SK-N-SH (cell line): ENCODE measurements around the gene TBC1D2B. TPM values are rescaled to one million over a fixed set of nuclear protein-coding genes. Genes with fewer than 3 reads are reported as not detected.
"Not testable (repeated sequence)": the region's sequence is repeated elsewhere in the genome, so short reads cannot be mapped to it uniquely, and the experiment has no call there.

ENCODE experiments used
- CTCF ChIA-PET: fragments of 300-600, 350-600 bp; formaldehyde crosslinking; extraction: SDS; loops from one replicate; lab custom pipeline; 2021; lab: Yijun Ruan, JAX
- POLR2A ChIA-PET: fragments of 350-600 bp; sonication (Branson Sonifier 250); formaldehyde crosslinking; extraction: SDS; loops from one replicate; lab custom pipeline; 2020; ENCODE audit warnings: antibody characterized with exemption, inconsistent platforms; lab: Yijun Ruan, JAX
- DNase-seq: peaks from one replicate; pipeline ENCODE4 v3.0.0; 2012
- H2AFZ ChIP-seq: fragments of 200-600 bp; sonication (generic); 2 replicates; pipeline ENCODE4 v1.8.1; 2016; ENCODE audit warnings: antibody characterized with exemption, mild to moderate bottlenecking, low read depth
- H3F3A ChIP-seq: fragments of 200-600 bp; sonication (generic); replicated peaks from 2 replicates; pipeline ENCODE3; 2016; ENCODE audit warnings: antibody characterized with exemption, mild to moderate bottlenecking; ENCODE audit not compliant: insufficient read depth
- H3K27ac ChIP-seq, 2 experiments: fragments of 200-500 bp in 1 of 2; fragments of 200-600 bp in 1 of 2; sonication (Bioruptor generic) in 1 of 2; sonication (generic), shearing (Covaris generic) in 1 of 2; 2 replicates each; pipeline versions ENCODE4 v1.5.1 to v1.6.1; 2014 to 2016; ENCODE audit warnings: low read depth in 2 of 2, inconsistent platforms in 1 of 2, low read length in 1 of 2, mild to moderate bottlenecking in 1 of 2, mixed read lengths in 1 of 2
- H3K27me3 ChIP-seq: fragments of 200-600 bp; sonication (generic), shearing (Covaris generic); 2 replicates; pipeline ENCODE4 v1.6.1; 2016; ENCODE audit warnings: mixed run types; ENCODE audit not compliant: insufficient read depth
- H3K36me3 ChIP-seq, 2 experiments: fragments of 200-500 bp in 1 of 2; fragments of 200-600 bp in 1 of 2; sonication (Bioruptor generic) in 1 of 2; sonication (generic) in 1 of 2; replicated peaks in 1 of 2; 2 replicates each; pipeline versions ENCODE3 to v1.5.1; 2014 to 2016; ENCODE audit warnings: low read length in 1 of 2, mild to moderate bottlenecking in 1 of 2; ENCODE audit not compliant: insufficient read depth in 2 of 2, control insufficient read depth in 1 of 2
- H3K4me1 ChIP-seq, 2 experiments: fragments of 200-500 bp in 1 of 2; fragments of 200-600 bp in 1 of 2; sonication (Bioruptor generic) in 1 of 2; sonication (generic), shearing (Covaris generic) in 1 of 2; 2 replicates each; pipeline versions ENCODE4 v1.5.1 to v1.6.1; 2014 to 2016; ENCODE audit warnings: low read depth in 1 of 2, low read length in 1 of 2, mixed run types in 1 of 2; ENCODE audit not compliant: insufficient read depth in 2 of 2, control insufficient read depth in 1 of 2
- H3K4me2 ChIP-seq: fragments of 200-600 bp; sonication (generic), shearing (Covaris generic); 2 replicates; pipeline ENCODE4 v1.6.1; 2017; ENCODE audit warnings: mixed run types
- H3K4me3 ChIP-seq, 2 experiments: fragments of 200-500 bp in 1 of 2; fragments of 200-600 bp in 1 of 2; sonication (Bioruptor generic) in 1 of 2; sonication (generic), shearing (Covaris generic) in 1 of 2; 2 replicates each; pipeline versions ENCODE4 v1.5.1 to v1.8.1; 2014 to 2016; ENCODE audit warnings: low read depth in 2 of 2, inconsistent platforms in 1 of 2, low read length in 1 of 2, mild to moderate bottlenecking in 1 of 2, mixed read lengths in 1 of 2, moderate library complexity in 1 of 2
- H3K79me2 ChIP-seq: fragments of 200-600 bp; sonication (generic); 2 replicates; pipeline ENCODE4 v1.8.1; 2017; ENCODE audit warnings: mild to moderate bottlenecking; ENCODE audit not compliant: insufficient read depth
- H3K9ac ChIP-seq: fragments of 200-600 bp; sonication (generic); 2 replicates; pipeline ENCODE4 v1.6.1; 2017; ENCODE audit warnings: mixed run types
- H3K9me2 ChIP-seq: fragments of 200-600 bp; sonication (generic); 2 replicates; pipeline ENCODE4 v1.6.1; 2017; ENCODE audit warnings: mixed run types
- H3K9me3 ChIP-seq: fragments of 200-600 bp; sonication (generic); 2 replicates; pipeline ENCODE4 v1.6.1; 2017; ENCODE audit warnings: mixed run types, mild to moderate bottlenecking, moderate library complexity
- H4K20me1 ChIP-seq: fragments of 200-600 bp; sonication (generic); 2 replicates; pipeline ENCODE4 v1.6.1; 2017; ENCODE audit warnings: mild to moderate bottlenecking, mixed run types; ENCODE audit not compliant: insufficient read depth
- CHD2 ChIP-seq: fragments of 150-350 bp; IDR thresholded peaks from 2 replicates; pipeline ENCODE4 v1.6.1; 2018; ENCODE audit warnings: low read length; ENCODE audit not compliant: partially characterized antibody
- ELF1 ChIP-seq: IDR thresholded peaks from 2 replicates; pipeline ENCODE4 v1.4.0; 2012
- EP300 ChIP-seq, 2 experiments: IDR thresholded peaks; 2 replicates each; pipeline versions ENCODE4 v1.4.0 to v1.6.1; 2012; ENCODE audit warnings: borderline replicate concordance in 1 of 2, low read depth in 1 of 2, low read length in 1 of 2
- FOXM1 ChIP-seq: IDR thresholded peaks from 2 replicates; pipeline ENCODE4 v1.4.0; 2012; ENCODE audit warnings: low read depth, mild to moderate bottlenecking
- JUND ChIP-seq: IDR thresholded peaks from 2 replicates; pipeline ENCODE4 v1.4.0; 2012
- MEF2A ChIP-seq: IDR thresholded peaks from 2 replicates; pipeline ENCODE4 v1.4.0; 2012; ENCODE audit warnings: low read depth, borderline replicate concordance
- MXI1 ChIP-seq: IDR thresholded peaks from 2 replicates; pipeline ENCODE4 v1.6.1; 2012; ENCODE audit warnings: mild to moderate bottlenecking, low read depth, low read length, improper control_type of control experiment
- NRF1 ChIP-seq: IDR thresholded peaks from 2 replicates; pipeline ENCODE4 v1.6.1; 2012; ENCODE audit warnings: low read depth, mild to moderate bottlenecking, low read length
- RAD21 ChIP-seq: IDR thresholded peaks from 2 replicates; pipeline ENCODE4 v1.6.1; 2012; ENCODE audit warnings: mild to moderate bottlenecking, low read length
- RCOR1 ChIP-seq: fragments of 150-350 bp; IDR thresholded peaks from 2 replicates; pipeline ENCODE4 v1.6.1; 2017; ENCODE audit warnings: antibody characterized with exemption, low read length
- SIN3A ChIP-seq: IDR thresholded peaks from 2 replicates; pipeline ENCODE4 v1.6.1; 2012; ENCODE audit warnings: low read depth, mild to moderate bottlenecking, low read length, moderate library complexity, borderline replicate concordance
- SMC3 ChIP-seq: IDR thresholded peaks from 2 replicates; pipeline ENCODE4 v1.6.1; 2012; ENCODE audit warnings: low read depth, low read length, improper control_type of control experiment
- TEAD4 ChIP-seq: IDR thresholded peaks from 2 replicates; pipeline ENCODE4 v1.4.0; 2012; ENCODE audit warnings: mild to moderate bottlenecking, borderline replicate concordance; ENCODE audit not compliant: insufficient read depth
- WGBS: methylation state at CpG from one replicate; pipeline ENCODE4 v1.1.6; 2017; ENCODE audit warnings: low lambda C conversion rate; 5-methylcytosine and 5-hydroxymethylcytosine counted together
- polyA plus RNA-seq, 3 experiments: library from polyadenylated mRNA; depleted of rRNA; stranded (reverse); fragments of >200 nt; gene quantifications; 2 replicates each; pipeline ENCODE4 v1.2.3, GENCODE V29; 2012
- TF ChIP-seq, protein P1 (sequence below): fragments of 150-350 bp; IDR thresholded peaks from 2 replicates; pipeline ENCODE4 v1.6.1; 2016; ENCODE audit warnings: mild to moderate bottlenecking, low read depth, low read length
- TF ChIP-seq, protein P2 (sequence below): IDR thresholded peaks from 2 replicates; pipeline ENCODE4 v1.4.0; 2012; ENCODE audit warnings: low read depth, borderline replicate concordance
- TF ChIP-seq, protein P3 (sequence below): fragments of 200-600 bp; sonication (generic); IDR thresholded peaks from 2 replicates; pipeline ENCODE4 v1.6.1; 2017; ENCODE audit warnings: antibody characterized with exemption, mild to moderate bottlenecking, moderate library complexity

Gene TBC1D2B
- polyA plus RNA-seq, 1 of the 3 experiments (the other 2 are of a cell fraction) = 19.0 TPM

DNA sequence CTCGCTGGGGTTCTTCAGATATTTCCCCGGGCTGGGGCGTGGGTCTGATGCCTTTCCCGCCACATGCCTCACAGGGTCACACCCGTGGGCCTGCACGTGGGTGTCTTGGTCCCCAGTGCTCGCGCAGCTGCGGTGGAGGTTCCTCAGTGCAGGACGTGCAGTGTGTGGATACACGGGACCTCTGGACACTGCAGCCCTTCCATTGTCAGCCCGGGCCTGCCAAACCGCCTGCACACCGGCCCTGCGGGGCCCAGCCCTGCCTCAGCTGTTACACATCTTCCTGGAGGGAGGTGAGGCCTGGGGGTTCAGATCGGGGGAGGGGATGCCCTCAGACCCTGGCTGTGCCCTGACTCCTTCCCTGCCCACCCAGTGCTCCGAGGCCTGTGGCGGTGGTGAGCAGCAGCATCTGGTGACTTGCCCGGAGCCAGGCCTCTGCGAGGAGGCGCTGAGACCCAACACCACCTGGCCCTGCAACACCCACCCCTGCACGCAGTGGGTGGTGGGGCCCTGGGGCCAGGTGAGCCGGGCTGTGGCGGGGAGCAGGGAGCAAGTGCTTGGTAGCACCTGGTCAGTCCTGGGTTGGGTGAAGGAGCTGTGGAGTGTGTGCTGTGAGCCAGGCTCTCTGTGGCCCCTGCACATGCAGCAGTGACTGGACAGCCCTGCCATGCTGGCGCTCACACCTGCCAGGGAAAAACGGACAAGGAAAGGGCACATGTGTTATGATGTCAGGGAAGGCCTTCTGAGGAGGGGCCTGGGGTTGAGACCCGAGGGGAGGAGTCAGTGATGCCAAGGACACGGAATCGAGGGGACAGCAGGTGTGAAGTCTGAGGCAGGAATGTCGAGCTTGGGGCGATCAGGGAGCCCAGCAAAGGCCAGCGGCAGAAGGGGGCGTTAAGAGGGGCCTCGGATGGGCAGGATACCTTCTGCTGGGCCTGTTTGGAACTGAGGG, 88.9 kb downstream of the TBC1D2B start:
- Histone ChIP-seq H4K20me1 (peaks cover 10% of the 10 kb centered on the region), H3K79me2 (no peaks in the 10 kb centered on the region), H3K4me1 (peaks cover 4 to 82% of the 10 kb centered on the region in 2 experiments; a peak in 3 of 4 replicates), H3K27ac (no peak overlapping the region; a peak in 1 of 4 replicates), H3K4me2 (no peak overlapping the region), H3K9ac (no peak overlapping the region), H3K36me3 (no peaks in the 10 kb centered on the region), H3F3A (peaks cover 3% of the 10 kb centered on the region), H3K9me2 (no peaks in the 10 kb centered on the region), H3K9me3 (no peaks in the 10 kb centered on the region), H3K27me3 (no peaks in the 10 kb centered on the region), H2AFZ (no peak overlapping the region), H3K4me3 (no peak overlapping the region)
- TF ChIP-seq ELF1 = no peak
- no peak for TF ChIP-seq EP300 (IDR thresholded peaks at IDR 0.05; ENCODE audit: borderline replicate concordance in 1 of 2, low read depth in 1 of 2, low read length in 1 of 2)
- no peak for TF ChIP-seq RAD21
- TF ChIP-seq, protein P1, sequence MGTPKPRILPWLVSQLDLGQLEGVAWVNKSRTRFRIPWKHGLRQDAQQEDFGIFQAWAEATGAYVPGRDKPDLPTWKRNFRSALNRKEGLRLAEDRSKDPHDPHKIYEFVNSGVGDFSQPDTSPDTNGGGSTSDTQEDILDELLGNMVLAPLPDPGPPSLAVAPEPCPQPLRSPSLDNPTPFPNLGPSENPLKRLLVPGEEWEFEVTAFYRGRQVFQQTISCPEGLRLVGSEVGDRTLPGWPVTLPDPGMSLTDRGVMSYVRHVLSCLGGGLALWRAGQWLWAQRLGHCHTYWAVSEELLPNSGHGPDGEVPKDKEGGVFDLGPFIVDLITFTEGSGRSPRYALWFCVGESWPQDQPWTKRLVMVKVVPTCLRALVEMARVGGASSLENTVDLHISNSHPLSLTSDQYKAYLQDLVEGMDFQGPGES = no peak
- no peak for TF ChIP-seq MXI1
- TF ChIP-seq, protein P2, sequence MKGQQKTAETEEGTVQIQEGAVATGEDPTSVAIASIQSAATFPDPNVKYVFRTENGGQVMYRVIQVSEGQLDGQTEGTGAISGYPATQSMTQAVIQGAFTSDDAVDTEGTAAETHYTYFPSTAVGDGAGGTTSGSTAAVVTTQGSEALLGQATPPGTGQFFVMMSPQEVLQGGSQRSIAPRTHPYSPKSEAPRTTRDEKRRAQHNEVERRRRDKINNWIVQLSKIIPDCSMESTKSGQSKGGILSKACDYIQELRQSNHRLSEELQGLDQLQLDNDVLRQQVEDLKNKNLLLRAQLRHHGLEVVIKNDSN = no peak
- no peak for TF ChIP-seq NRF1
- no peak for TF ChIP-seq MEF2A
- TF ChIP-seq RCOR1 = no peak
- TF ChIP-seq SIN3A = no peak
- TF ChIP-seq, protein P3, sequence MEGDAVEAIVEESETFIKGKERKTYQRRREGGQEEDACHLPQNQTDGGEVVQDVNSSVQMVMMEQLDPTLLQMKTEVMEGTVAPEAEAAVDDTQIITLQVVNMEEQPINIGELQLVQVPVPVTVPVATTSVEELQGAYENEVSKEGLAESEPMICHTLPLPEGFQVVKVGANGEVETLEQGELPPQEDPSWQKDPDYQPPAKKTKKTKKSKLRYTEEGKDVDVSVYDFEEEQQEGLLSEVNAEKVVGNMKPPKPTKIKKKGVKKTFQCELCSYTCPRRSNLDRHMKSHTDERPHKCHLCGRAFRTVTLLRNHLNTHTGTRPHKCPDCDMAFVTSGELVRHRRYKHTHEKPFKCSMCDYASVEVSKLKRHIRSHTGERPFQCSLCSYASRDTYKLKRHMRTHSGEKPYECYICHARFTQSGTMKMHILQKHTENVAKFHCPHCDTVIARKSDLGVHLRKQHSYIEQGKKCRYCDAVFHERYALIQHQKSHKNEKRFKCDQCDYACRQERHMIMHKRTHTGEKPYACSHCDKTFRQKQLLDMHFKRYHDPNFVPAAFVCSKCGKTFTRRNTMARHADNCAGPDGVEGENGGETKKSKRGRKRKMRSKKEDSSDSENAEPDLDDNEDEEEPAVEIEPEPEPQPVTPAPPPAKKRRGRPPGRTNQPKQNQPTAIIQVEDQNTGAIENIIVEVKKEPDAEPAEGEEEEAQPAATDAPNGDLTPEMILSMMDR = no peak
- no peak for TF ChIP-seq FOXM1
- TF ChIP-seq SMC3 = no peak
- TF ChIP-seq JUND = no peak
- no peak for TF ChIP-seq CHD2
- no peak for TF ChIP-seq TEAD4
- POLR2A ChIA-PET = no interaction called here
- CTCF ChIA-PET = no interaction called here
- 88% methylated on average over 27 of the region's 34 CpGs for WGBS
- no peak for DNase-seq

DNA sequence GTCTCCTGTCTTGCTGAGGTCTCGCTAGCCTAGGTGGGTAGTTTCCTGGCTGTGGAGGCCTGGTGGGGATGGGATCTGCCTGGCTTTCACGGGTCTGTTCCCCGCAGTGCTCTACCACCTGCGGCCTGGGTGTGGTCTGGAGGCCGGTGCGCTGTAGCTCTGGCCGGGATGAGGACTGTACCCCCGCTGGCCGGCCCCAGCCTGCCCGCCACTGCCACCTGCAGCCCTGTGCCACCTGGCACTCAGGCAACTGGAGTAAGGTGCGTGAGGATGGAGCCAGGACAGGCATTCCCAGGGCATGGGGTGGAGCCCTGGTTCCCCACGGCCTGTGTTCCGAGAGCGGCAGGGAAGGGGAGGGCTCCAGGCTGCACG, 89.8 kb downstream of the TBC1D2B start:
- H3K9ac ChIP-seq, H3F3A ChIP-seq, H3K9me2 ChIP-seq, POLR2A ChIA-PET, H3K27ac ChIP-seq, H3K9me3 ChIP-seq, H3K27me3 ChIP-seq, H4K20me1 ChIP-seq, H3K4me2 ChIP-seq, DNase-seq, H2AFZ ChIP-seq, H3K79me2 ChIP-seq, H3K36me3 ChIP-seq, H3K4me3 ChIP-seq: not testable (repeated sequence)
- H3K4me1 ChIP-seq = peaks cover 0 to 77% of the 10 kb centered on the region in 2 experiments; a peak in 2 of 4 replicates
- CTCF ChIA-PET = interaction anchor here (0.7 kb wide), 1 partner anchor 21 kb away, joined by 4 read pairs; no protein-coding TSS in a partner anchor
- WGBS = 85% methylated on average over 12 of the region's 15 CpGs
